ENCODE data around the gene KRTAP1-1. TPM values are rescaled to one million over a fixed set of nuclear protein-coding genes. Genes with fewer than 3 reads are reported as not detected.

KRTAP1-1 gene
- total RNA-seq, 1 experiment from 2014 or later: not detected

DNA sequence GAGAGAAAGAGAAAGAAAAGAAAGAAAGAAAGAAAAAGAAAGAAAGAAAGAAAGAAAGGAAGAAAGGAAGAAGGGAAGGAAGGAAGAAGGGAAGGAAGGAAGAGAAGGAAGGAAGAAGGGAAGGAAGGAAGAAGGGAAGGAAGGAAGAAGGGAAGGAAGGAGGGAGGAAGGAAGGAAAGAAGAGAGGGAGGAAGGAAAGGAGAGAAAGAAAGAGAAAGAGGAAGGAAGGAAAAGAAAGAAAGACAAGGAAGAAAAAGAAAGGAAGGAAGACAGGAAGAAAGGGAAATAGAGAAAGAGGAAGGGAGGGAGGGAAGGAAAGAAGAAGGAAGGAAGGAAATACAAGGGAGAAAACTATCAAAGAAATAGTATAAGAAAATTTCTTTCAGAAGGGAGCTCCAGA lies 35.5 kb upstream of the KRTAP1-1 start:
- H3K36me3 Mint-ChIP-seq (ENCODE audit: insufficient read depth, unreplicated experiment): no peaks in the 10 kb centered on the region
- no peak for DNase-seq (ENCODE audit: unreplicated experiment)
- H3K4me1 Mint-ChIP-seq (ENCODE audit: insufficient read depth, unreplicated experiment): no peaks in the 10 kb centered on the region
- CTCF ChIA-PET: no interaction called here
- H3K9me3 Mint-ChIP-seq (ENCODE audit: unreplicated experiment): no peaks in the 10 kb centered on the region
- TF ChIP-seq, protein P1, sequence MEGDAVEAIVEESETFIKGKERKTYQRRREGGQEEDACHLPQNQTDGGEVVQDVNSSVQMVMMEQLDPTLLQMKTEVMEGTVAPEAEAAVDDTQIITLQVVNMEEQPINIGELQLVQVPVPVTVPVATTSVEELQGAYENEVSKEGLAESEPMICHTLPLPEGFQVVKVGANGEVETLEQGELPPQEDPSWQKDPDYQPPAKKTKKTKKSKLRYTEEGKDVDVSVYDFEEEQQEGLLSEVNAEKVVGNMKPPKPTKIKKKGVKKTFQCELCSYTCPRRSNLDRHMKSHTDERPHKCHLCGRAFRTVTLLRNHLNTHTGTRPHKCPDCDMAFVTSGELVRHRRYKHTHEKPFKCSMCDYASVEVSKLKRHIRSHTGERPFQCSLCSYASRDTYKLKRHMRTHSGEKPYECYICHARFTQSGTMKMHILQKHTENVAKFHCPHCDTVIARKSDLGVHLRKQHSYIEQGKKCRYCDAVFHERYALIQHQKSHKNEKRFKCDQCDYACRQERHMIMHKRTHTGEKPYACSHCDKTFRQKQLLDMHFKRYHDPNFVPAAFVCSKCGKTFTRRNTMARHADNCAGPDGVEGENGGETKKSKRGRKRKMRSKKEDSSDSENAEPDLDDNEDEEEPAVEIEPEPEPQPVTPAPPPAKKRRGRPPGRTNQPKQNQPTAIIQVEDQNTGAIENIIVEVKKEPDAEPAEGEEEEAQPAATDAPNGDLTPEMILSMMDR (IDR thresholded peaks at IDR 0.05; ENCODE audit: unreplicated experiment): no peak
- H3K27ac Mint-ChIP-seq (ENCODE audit: low read depth, unreplicated experiment): no peak overlapping the region
- no TSS peak for BruUV-seq (replicated peaks)
- intact Hi-C loops (cut with micrococcal nuclease): no loop called here
- H3K4me3 Mint-ChIP-seq (ENCODE audit: unreplicated experiment): no peak overlapping the region
- H3K27me3 Mint-ChIP-seq (ENCODE audit: insufficient read depth, unreplicated experiment): peaks cover 8% of the 10 kb centered on the region
- POLR2A ChIA-PET: no interaction called here

DNA sequence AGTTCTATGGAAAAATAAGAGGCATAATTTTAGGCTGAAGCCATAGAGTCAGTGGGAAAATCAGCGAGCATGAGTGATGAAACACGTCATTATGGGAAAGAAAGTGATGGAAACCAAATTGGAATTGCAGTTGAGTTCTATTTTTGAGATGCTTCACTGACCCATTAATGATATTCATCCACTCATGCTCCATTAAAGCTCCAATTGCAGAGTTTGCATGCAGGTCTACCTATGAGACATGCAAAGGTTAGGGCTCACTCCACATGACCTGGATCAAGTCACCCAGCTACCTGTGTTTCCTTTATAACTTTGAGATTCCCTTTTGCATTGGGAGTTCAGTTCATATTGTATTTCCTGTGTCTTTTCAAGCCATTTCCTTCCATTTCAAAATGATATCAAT lies 32.4 kb upstream of the KRTAP1-1 start:
- CTCF ChIA-PET: no interaction called here
- no TSS peak for BruUV-seq (replicated peaks)
- H3K4me1 Mint-ChIP-seq (ENCODE audit: insufficient read depth, unreplicated experiment): no peaks in the 10 kb centered on the region
- H3K27me3 Mint-ChIP-seq (ENCODE audit: insufficient read depth, unreplicated experiment): peaks cover 8% of the 10 kb centered on the region
- H3K36me3 Mint-ChIP-seq (ENCODE audit: insufficient read depth, unreplicated experiment): no peaks in the 10 kb centered on the region
- DNase-seq (ENCODE audit: unreplicated experiment): no peak
- POLR2A ChIA-PET: no interaction called here
- no peak overlapping the region for H3K27ac Mint-ChIP-seq (ENCODE audit: low read depth, unreplicated experiment)
- no peaks in the 10 kb centered on the region for H3K9me3 Mint-ChIP-seq (ENCODE audit: unreplicated experiment)
- no peak overlapping the region for H3K4me3 Mint-ChIP-seq (ENCODE audit: unreplicated experiment)
- TF ChIP-seq, protein P1 (IDR thresholded peaks at IDR 0.05; ENCODE audit: unreplicated experiment): no peak
- intact Hi-C loops (cut with micrococcal nuclease): no loop called here

DNA sequence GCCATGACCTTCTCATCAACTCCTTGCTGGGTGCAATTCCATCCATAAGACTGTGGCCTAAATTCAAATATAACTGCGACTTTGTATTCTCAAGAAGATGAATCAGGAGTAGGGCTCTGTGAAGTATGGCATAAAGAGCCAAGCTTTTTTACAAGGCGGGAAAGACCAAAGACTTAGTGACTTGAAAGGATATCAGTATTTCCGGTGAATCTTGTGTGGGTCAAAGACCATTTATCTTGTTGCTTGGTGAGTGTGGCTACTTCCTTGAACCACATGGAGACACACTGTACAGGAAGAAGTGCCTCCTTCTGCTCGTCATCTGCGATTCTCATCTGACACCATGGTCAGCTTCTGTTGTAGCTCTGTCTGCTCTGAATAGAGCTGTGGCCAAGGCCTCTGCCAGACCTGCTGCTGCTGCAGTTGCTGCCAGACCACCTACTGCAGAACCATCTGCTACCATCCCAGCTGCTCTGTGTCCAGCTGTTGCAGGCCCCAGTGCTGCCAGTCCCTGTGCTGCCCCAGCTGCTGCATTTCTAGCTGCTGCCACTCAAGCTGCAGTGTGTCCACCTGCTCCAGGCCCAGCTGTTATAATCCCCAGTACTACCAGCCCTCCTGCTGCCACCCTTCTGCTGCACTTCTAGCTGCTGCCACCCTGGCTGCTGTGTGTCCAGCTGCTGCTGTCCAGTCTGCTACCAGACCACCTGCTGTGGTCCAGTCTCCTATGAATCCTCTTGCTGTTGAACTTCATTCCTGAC lies 30.5 kb upstream of the KRTAP1-1 start:
- POLR2A ChIA-PET: interaction anchor here (0.6 kb wide), 1 partner anchor 528 kb away, joined by 3 read pairs; no protein-coding TSS in a partner anchor
- H3K4me3 Mint-ChIP-seq (ENCODE audit: unreplicated experiment): no peak overlapping the region
- H3K36me3 Mint-ChIP-seq (ENCODE audit: insufficient read depth, unreplicated experiment): no peaks in the 10 kb centered on the region
- H3K27me3 Mint-ChIP-seq (ENCODE audit: insufficient read depth, unreplicated experiment): peaks cover 8% of the 10 kb centered on the region
- no TSS peak for BruUV-seq (replicated peaks)
- no peak overlapping the region for H3K27ac Mint-ChIP-seq (ENCODE audit: low read depth, unreplicated experiment)
- H3K4me1 Mint-ChIP-seq (ENCODE audit: insufficient read depth, unreplicated experiment): no peaks in the 10 kb centered on the region
- DNase-seq (ENCODE audit: unreplicated experiment): no peak
- CTCF ChIA-PET: interaction anchor here (0.6 kb wide), 1 partner anchor 478 kb away, joined by 4 read pairs; no protein-coding TSS in a partner anchor
- TF ChIP-seq, protein P1 (IDR thresholded peaks at IDR 0.05; ENCODE audit: unreplicated experiment): no peak
- intact Hi-C loops (cut with micrococcal nuclease): no loop called here
- H3K9me3 Mint-ChIP-seq (ENCODE audit: unreplicated experiment): no peaks in the 10 kb centered on the region

DNA sequence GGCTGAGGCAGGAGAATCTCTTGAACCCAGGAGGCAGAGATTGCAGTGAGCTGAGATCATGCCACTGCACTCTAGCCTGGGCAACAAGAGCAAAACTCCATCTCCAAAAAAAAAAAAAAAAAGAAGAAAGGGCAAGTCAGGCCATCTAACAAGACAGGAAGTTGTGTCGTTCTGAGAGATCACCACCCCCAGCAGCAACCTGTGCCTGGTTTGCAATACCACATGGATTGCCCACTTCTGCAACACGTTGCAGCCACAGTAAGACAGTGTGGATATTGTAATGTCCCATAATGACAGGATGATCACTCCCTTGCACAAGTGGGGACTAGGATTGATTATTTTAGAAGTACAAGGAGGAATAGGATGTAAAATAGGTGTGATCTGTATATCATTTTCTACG lies 27.8 kb upstream of the KRTAP1-1 start:
- intact Hi-C loops (cut with micrococcal nuclease): loop anchor here (10.0 kb wide), 1 partner anchor 154 kb away; no protein-coding TSS in a partner anchor
- TF ChIP-seq, protein P1 (IDR thresholded peaks at IDR 0.05; ENCODE audit: unreplicated experiment): no peak
- no peaks in the 10 kb centered on the region for H3K9me3 Mint-ChIP-seq (ENCODE audit: unreplicated experiment)
- no peaks in the 10 kb centered on the region for H3K27me3 Mint-ChIP-seq (ENCODE audit: insufficient read depth, unreplicated experiment)
- H3K27ac Mint-ChIP-seq (ENCODE audit: low read depth, unreplicated experiment): no peak overlapping the region
- ChIA-PET POLR2A (no interaction called here), CTCF (no interaction called here)
- peaks cover 4% of the 10 kb centered on the region for H3K36me3 Mint-ChIP-seq (ENCODE audit: insufficient read depth, unreplicated experiment)
- no peak for DNase-seq (ENCODE audit: unreplicated experiment)
- BruUV-seq (replicated peaks): no TSS peak
- no peak overlapping the region for H3K4me3 Mint-ChIP-seq (ENCODE audit: unreplicated experiment)
- peaks cover 8% of the 10 kb centered on the region for H3K4me1 Mint-ChIP-seq (ENCODE audit: insufficient read depth, unreplicated experiment)
